T-cell (primary cell): ENCODE data around the gene STAG3. TPM values are rescaled to one million over a fixed set of nuclear protein-coding genes. Genes with fewer than 3 reads are reported as not detected.
"Not testable (repeated sequence)": the region's sequence is repeated elsewhere in the genome, so short reads cannot be mapped to it uniquely, and the experiment has no call there.

Experiments used
- ATAC-seq, 4 experiments: fragments of 200-7000 bp in 3 of 4; fragments of 150-1000 bp in 1 of 4; cut with Tn5 transposase; replicated peaks in 1 of 4; 1 replicate in 3 of 4; 2 replicates in 1 of 4; pipeline ENCODE4 v1.10.0; 2021; ENCODE audit warnings: moderate library complexity in 3 of 4, mild to moderate bottlenecking in 2 of 4, moderate number of reproducible peaks in 1 of 4
- CTCF ChIA-PET, 2 donors: fragments of 300-600 bp; sonication (Branson Sonifier 250); formaldehyde crosslinking; loops; one replicate each; lab custom pipeline; 2022; ENCODE audit warnings: antibody characterized with exemption in 2 of 2; lab: Charles Lee
- POLR2A ChIA-PET, 2 donors: fragments of 300-600 bp; sonication (Branson Sonifier 250); formaldehyde crosslinking; loops; one replicate each; lab custom pipeline; 2022; ENCODE audit warnings: antibody characterized with exemption in 2 of 2; lab: Charles Lee
- DNase-seq, 35 experiments: peaks; one replicate each; pipeline versions ENCODE4 v3.0.0 to v3.0.0-alpha.2; 2013 to 2023
- H3K27ac ChIP-seq: one replicate; pipeline ENCODE4 v1.5.1; 2013; ENCODE audit warnings: low read length
- H3K27me3 ChIP-seq, 2 experiments: replicated peaks in 1 of 2; 1 replicate in 1 of 2; 2 replicates in 1 of 2; pipeline versions ENCODE4 v1.6.1 to v1.7.0; 2013; ENCODE audit warnings: low read length in 1 of 2, mixed read lengths in 1 of 2; ENCODE audit not compliant: control insufficient read depth in 2 of 2, insufficient read depth in 2 of 2; ENCODE audit errors: extremely low read depth in 1 of 2
- H3K36me3 ChIP-seq, 2 donors: 1 replicate in 1 of 2; 2 replicates in 1 of 2; pipeline versions ENCODE4 v1.6.1 to v1.7.0; 2013; ENCODE audit warnings: low read length in 1 of 2; ENCODE audit not compliant: control insufficient read depth in 2 of 2, insufficient read depth in 1 of 2; ENCODE audit errors: extremely low read depth in 1 of 2
- H3K4me1 ChIP-seq, 2 experiments: 1 replicate in 1 of 2; 2 replicates in 1 of 2; pipeline versions ENCODE4 v1.6.1 to v1.7.0; 2013; ENCODE audit warnings: low read length in 2 of 2, mixed read lengths in 1 of 2; ENCODE audit not compliant: insufficient read depth in 2 of 2, control insufficient read depth in 1 of 2; ENCODE audit errors: extremely low read depth in 1 of 2
- H3K4me3 ChIP-seq, 2 donors: 1 replicate in 1 of 2; 2 replicates in 1 of 2; pipeline versions ENCODE4 v1.5.1 to v1.7.0; 2013; ENCODE audit warnings: mild to moderate bottlenecking in 2 of 2, low read length in 1 of 2, moderate library complexity in 1 of 2; ENCODE audit not compliant: control insufficient read depth in 1 of 2; ENCODE audit errors: extremely low read depth in 1 of 2
- H3K9me3 ChIP-seq: 2 replicates; pipeline ENCODE4 v1.7.0; 2013
- H3K27ac Mint-ChIP-seq, 2 donors: one replicate each; pipeline ENCODE4 v1.8.0; 2020 to 2021; ENCODE audit warnings: mild to moderate bottlenecking in 2 of 2, mixed read lengths in 2 of 2
- H3K27me3 Mint-ChIP-seq, 2 donors: one replicate each; pipeline ENCODE4 v1.8.0; 2021 to 2022; ENCODE audit warnings: mixed read lengths in 2 of 2
- H3K36me3 Mint-ChIP-seq: one replicate; pipeline ENCODE4 v1.8.0; 2021; ENCODE audit warnings: mixed read lengths
- H3K4me1 Mint-ChIP-seq, 3 donors: one replicate each; pipeline ENCODE4 v1.8.0; 2020 to 2022; ENCODE audit warnings: mixed read lengths in 3 of 3, mild to moderate bottlenecking in 1 of 3
- H3K4me3 Mint-ChIP-seq, 3 donors: one replicate each; pipeline ENCODE4 v1.8.0; 2020 to 2022; ENCODE audit warnings: mild to moderate bottlenecking in 3 of 3, mixed read lengths in 3 of 3, moderate library complexity in 3 of 3
- H3K9me3 Mint-ChIP-seq, 3 donors: one replicate each; pipeline ENCODE4 v1.8.0; 2020 to 2022; ENCODE audit warnings: mixed read lengths in 3 of 3
- WGBS: methylation state at CpG from one replicate; pipeline ENCODE4 v1.1.5; 2013; ENCODE audit warnings: missing lambda C conversion rate; ENCODE audit not compliant: insufficient coverage; 5-methylcytosine and 5-hydroxymethylcytosine counted together
- total RNA-seq, 35 experiments: library from RNA in 6 of 35; stranded (reverse) in 6 of 35; fragments of 120-200 nt in 1 of 35; gene quantifications; one replicate each; pipeline versions ENCODE4 v1.2.1 to v1.2.4 and lab custom pipeline; 2013 to 2026

Gene STAG3
- total RNA-seq, 5 donors from 2014 or later (not counting 1 experiment from before 2014, with no cell fraction given): 4.8 to 8.7 (median 7.3) TPM

DNA sequence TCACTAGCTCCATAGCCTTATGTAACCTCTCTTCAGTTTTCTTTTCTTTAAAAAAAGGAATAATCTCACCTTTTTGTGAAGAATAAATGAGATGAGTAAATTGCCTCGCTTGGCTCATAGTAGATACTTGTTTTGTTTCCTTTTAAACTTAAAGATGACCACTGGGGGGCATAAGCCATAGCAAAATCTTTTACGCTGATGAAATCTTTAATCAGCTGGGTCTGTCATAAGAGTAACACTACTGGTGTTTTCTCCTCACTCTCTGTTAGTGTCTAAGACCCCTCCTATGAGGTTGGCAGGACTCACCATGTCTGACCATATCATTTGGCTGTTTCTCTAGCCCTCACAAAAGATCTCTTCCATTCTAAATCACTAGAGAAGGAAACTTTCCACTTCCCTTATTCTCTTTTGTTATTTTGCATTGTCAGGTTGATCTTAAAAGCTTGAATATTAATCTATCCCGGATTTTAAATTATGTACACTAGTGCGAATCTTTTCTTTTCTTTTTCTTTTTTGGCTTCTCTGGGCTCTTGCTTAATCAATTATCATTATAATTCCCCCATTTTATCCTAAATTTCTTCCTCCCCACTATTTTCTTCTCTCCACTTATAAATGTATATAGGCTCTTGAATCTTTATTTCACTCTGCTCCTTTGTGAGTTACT is 12.5 kb downstream of the STAG3 start:
- Histone ChIP-seq H3K4me3 (no peak overlapping the region), H3K4me1 (peaks cover 0 to 37% of the 10 kb centered on the region in 2 experiments), H3K36me3 (no peaks in the 10 kb centered on the region), H3K9me3 (no peaks in the 10 kb centered on the region), H3K27ac (no peak overlapping the region), H3K27me3 (no peaks in the 10 kb centered on the region)
- ATAC-seq (peak; percentile 77 to 87 (median 84)), DNase-seq (peak in 1 of 35 experiments; percentile 73)
- no peak overlapping the region for H3K4me3 Mint-ChIP-seq
- WGBS: 0% methylated on average over 1 of the region's 4 CpGs
- CTCF ChIA-PET: interaction anchor here (0.6 to 1.4 kb wide), 11 partner anchors 13 to 217 kb away, joined by 3 to 13 read pairs (median 3); partner anchors contain the start of genes GPC2 (in 1 of the 2) and STAG3 (in 1 of the 2)
- POLR2A ChIA-PET: no interaction called here
- peaks cover 35 to 43% (median 42%) of the 10 kb centered on the region in 3 donors for H3K4me1 Mint-ChIP-seq
- no peaks in the 10 kb centered on the region for H3K36me3 Mint-ChIP-seq
- no peaks in the 10 kb centered on the region for H3K27me3 Mint-ChIP-seq
- H3K27ac Mint-ChIP-seq: peak overlapping the region; percentile 37 to 50
- H3K9me3 Mint-ChIP-seq: no peaks in the 10 kb centered on the region

DNA sequence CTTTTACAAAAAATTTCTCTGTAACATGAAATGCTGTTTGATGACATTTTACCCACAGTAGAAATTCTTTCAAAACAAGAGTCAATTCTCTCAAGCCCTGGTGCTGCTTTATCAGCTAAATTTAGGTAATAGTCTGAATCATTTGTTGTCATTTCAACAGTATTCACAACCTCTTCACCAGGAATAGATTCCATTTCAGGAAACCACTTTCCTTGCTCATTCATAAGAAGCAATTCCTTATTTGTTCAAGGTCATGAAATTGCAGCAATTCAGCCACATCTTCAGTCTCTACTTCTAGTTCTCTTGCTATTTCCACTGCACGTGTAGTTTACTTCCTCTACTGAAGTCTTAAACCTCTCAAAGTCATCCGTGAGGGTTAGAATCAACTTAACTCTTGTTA is 14.1 kb downstream of the STAG3 start:
- H3K36me3 Mint-ChIP-seq: no peaks in the 10 kb centered on the region
- ChIA-PET CTCF (no interaction called here), POLR2A (no interaction called here)
- no peaks in the 10 kb centered on the region for H3K36me3 ChIP-seq
- peaks cover 35 to 45% (median 43%) of the 10 kb centered on the region in 3 donors for H3K4me1 Mint-ChIP-seq
- H3K4me1 ChIP-seq: peaks cover 0 to 41% of the 10 kb centered on the region in 2 experiments
- H3K4me3 ChIP-seq: no peak overlapping the region
- no peaks in the 10 kb centered on the region for H3K27me3 Mint-ChIP-seq
- H3K4me3 Mint-ChIP-seq: peak overlapping the region in 1 of 3 donors; percentile 32
- H3K9me3 ChIP-seq: no peaks in the 10 kb centered on the region
- H3K9me3 Mint-ChIP-seq: no peaks in the 10 kb centered on the region
- ATAC-seq (peak in 1 of 4 experiments; percentile 30), DNase-seq (no peak)
- H3K27ac Mint-ChIP-seq: peak overlapping the region; percentile 75 to 81
- no CpG with 5 or more reads among the region's 2 CpGs for WGBS
- no peaks in the 10 kb centered on the region for H3K27me3 ChIP-seq
- H3K27ac ChIP-seq: no peak overlapping the region

DNA sequence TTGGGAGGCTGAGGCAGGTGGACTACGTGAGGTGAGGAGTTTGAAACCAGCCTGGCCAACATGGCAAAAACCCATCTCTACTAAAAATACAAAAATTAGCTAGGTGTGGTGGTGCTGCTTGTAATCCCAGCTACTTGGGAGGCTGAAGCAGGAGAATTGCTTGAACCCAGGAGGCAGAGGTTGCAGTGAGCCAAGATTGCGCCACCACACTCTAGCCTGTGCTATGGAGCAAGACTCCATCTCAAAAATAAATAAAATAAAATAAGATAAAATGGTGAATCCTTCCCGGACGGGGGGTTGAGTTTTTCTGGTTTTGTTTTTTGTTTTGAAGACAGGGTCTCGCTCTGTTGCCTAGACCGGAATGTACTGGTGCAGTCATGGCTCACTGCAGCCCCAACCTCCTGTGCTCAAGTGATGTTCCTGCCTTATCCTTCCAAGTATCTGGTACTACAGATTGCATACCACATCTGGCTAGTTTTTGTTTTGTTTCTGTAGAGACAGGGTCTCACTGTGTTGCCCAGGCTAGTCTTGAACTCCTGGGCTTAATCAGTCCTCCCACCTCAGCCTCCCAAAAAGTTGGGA is 14.7 kb downstream of the STAG3 start:
- POLR2A ChIA-PET, H3K36me3 Mint-ChIP-seq, H3K9me3 Mint-ChIP-seq, ATAC-seq, H3K27me3 Mint-ChIP-seq, H3K9me3 ChIP-seq, H3K4me3 ChIP-seq, H3K36me3 ChIP-seq, H3K27ac ChIP-seq, DNase-seq, H3K27me3 ChIP-seq, CTCF ChIA-PET: not testable (repeated sequence)
- H3K4me3 Mint-ChIP-seq: peak overlapping the region in 1 of 3 donors; percentile 32
- peaks cover 35 to 45% (median 43%) of the 10 kb centered on the region in 3 donors for H3K4me1 Mint-ChIP-seq
- peaks cover 0 to 41% of the 10 kb centered on the region in 2 experiments for H3K4me1 ChIP-seq
- H3K27ac Mint-ChIP-seq: peak overlapping the region; percentile 75 to 81
- WGBS: no CpG with 5 or more reads among the region's 6 CpGs

DNA sequence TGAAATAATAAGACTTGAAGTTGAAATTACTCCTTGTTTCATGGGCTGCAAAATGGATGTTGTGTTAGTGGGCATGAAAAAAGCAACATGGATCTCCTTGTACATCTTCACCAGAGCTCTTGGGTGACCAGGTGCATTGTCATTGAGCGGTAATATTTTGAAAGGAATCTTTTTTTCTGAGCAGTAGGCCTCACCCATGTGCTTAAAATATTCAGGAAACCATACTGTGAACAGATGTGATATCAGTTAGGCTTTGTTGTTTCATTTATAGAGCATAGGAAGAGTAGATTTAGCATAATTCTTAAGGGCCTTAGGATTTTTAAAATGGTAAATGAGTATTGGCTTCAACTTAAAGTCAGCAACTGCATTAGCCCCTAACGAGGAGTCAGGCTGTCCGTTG is 15.3 kb downstream of the STAG3 start:
- H3K9me3 Mint-ChIP-seq: no peaks in the 10 kb centered on the region
- CTCF ChIA-PET: no interaction called here
- Histone ChIP-seq H3K9me3 (no peaks in the 10 kb centered on the region), H3K36me3 (no peaks in the 10 kb centered on the region), H3K27me3 (no peaks in the 10 kb centered on the region), H3K27ac (no peak overlapping the region), H3K4me3 (no peak overlapping the region), H3K4me1 (peaks cover 0 to 41% of the 10 kb centered on the region in 2 experiments)
- DNase-seq (no peak), ATAC-seq (no peak)
- H3K4me1 Mint-ChIP-seq: peaks cover 35 to 45% (median 43%) of the 10 kb centered on the region in 3 donors
- H3K4me3 Mint-ChIP-seq: peak overlapping the region in 1 of 3 donors; percentile 20
- no peaks in the 10 kb centered on the region for H3K27me3 Mint-ChIP-seq
- POLR2A ChIA-PET: interaction anchor here in 1 of 2 donors (1.1 kb wide), 1 partner anchor 54 kb away, joined by 6 read pairs; no protein-coding TSS in a partner anchor
- no peaks in the 10 kb centered on the region for H3K36me3 Mint-ChIP-seq
- WGBS: 57% methylated on average over 1 of the region's 3 CpGs
- H3K27ac Mint-ChIP-seq: peak overlapping the region; percentile 69 to 80

DNA sequence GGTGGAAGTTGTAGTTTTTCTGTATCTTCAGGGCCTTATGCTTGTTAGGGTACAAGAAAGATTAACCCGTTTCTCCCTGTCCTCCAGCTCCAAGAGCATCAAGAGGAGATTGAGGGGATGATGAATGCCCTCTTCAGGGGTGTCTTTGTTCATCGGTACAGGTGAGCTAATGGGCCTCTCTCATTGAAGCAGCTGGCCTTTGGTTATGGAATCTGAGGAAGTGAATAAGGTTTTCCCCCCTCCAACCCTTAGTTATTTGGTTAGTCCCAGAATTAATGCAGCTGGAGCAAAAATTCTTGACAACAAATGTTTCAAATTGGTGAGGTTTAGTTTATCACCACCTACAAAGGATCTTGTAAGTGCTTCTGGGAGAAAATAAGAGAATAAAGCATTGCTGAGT is 17.5 kb downstream of the STAG3 start:
- Histone ChIP-seq H3K4me3 (no peak overlapping the region), H3K27ac (no peak overlapping the region), H3K9me3 (no peaks in the 10 kb centered on the region), H3K36me3 (no peaks in the 10 kb centered on the region), H3K27me3 (peaks cover 0 to 2% of the 10 kb centered on the region in 2 experiments), H3K4me1 (peaks cover 0 to 40% of the 10 kb centered on the region in 2 experiments)
- ChIA-PET CTCF (no interaction called here), POLR2A (no interaction called here)
- H3K27me3 Mint-ChIP-seq: no peaks in the 10 kb centered on the region
- no peaks in the 10 kb centered on the region for H3K9me3 Mint-ChIP-seq
- H3K4me1 Mint-ChIP-seq: peaks cover 28 to 40% (median 33%) of the 10 kb centered on the region in 3 donors
- no peak for DNase-seq
- H3K27ac Mint-ChIP-seq: no peak overlapping the region
- no peak for ATAC-seq
- H3K4me3 Mint-ChIP-seq: no peak overlapping the region
- peaks cover 3% of the 10 kb centered on the region for H3K36me3 Mint-ChIP-seq
- no CpG with 5 or more reads among the region's 2 CpGs for WGBS

DNA sequence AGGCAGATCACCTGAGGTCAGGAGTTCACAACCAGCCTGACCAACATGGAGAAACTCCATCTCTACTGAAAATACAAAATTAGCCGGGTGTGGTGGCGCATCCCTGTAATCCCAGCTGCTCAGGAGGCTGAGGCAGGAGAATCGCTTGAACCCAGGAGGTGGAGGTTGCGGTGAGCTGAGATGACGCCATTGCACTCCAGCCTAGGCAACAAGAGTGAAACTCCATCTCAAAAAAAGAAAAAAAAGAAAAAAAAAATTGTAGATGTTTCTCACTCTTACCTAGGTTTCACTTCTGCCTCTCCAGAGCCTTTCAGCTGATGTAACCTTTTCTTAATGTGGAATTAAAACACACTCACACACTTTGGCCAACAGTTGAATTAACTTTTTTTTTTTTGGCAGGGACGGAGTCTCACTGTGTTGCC is 18.2 kb downstream of the STAG3 start:
- H3K4me3 ChIP-seq, H3K27me3 ChIP-seq, H3K27ac Mint-ChIP-seq, H3K9me3 ChIP-seq, H3K36me3 Mint-ChIP-seq, CTCF ChIA-PET, H3K36me3 ChIP-seq, H3K27me3 Mint-ChIP-seq, ATAC-seq, DNase-seq, H3K9me3 Mint-ChIP-seq, H3K27ac ChIP-seq, H3K4me3 Mint-ChIP-seq: not testable (repeated sequence)
- H3K4me1 ChIP-seq: peaks cover 0 to 33% of the 10 kb centered on the region in 2 experiments
- POLR2A ChIA-PET: interaction anchor here in 1 of 2 donors (0.7 kb wide), 1 partner anchor 15 kb away, joined by 3 read pairs; no protein-coding TSS in a partner anchor
- 100% methylated on average over 1 of the region's 6 CpGs for WGBS
- H3K4me1 Mint-ChIP-seq: peaks cover 24 to 33% (median 26%) of the 10 kb centered on the region in 3 donors
